HEK293T (cell line): Measurements from ENCODE around the gene KLHL10.

ENCODE experiments used
- FOXA1 ChIP-seq: fragments of 450-650 bp; IDR thresholded peaks from 2 replicates; pipeline ENCODE4 v1.6.1; 2016; ENCODE audit warnings: mild to moderate bottlenecking
- SUZ12 ChIP-seq: fragments of 450-650 bp; IDR thresholded peaks from 2 replicates; pipeline ENCODE4 v1.6.1; 2016; ENCODE audit warnings: mild to moderate bottlenecking

GRCh38 chr17:41814195-41814594, 23.4 kb upstream of the KLHL10 start:
- no peak for TF ChIP-seq FOXA1
- no peak for TF ChIP-seq SUZ12
